Ishikawa (cell line): ENCODE data around the gene CAPN5.

Source experiments
- CEBPB ChIP-seq: IDR thresholded peaks from 2 replicates; pipeline ENCODE4 v1.6.1; 2012
- CREB1 ChIP-seq: IDR thresholded peaks from 2 replicates; pipeline ENCODE4 v1.6.1; 2012; ENCODE audit warnings: low read depth
- EGR1 ChIP-seq: IDR thresholded peaks from 2 replicates; pipeline ENCODE4 v1.6.1; 2012
- EP300 ChIP-seq: IDR thresholded peaks from 2 replicates; pipeline ENCODE4 v1.6.1; 2012; ENCODE audit warnings: borderline replicate concordance
- FOXM1 ChIP-seq: IDR thresholded peaks from 2 replicates; pipeline ENCODE4 v1.6.1; 2012; ENCODE audit warnings: low read depth, borderline replicate concordance
- NFIC ChIP-seq: IDR thresholded peaks from 2 replicates; pipeline ENCODE4 v1.6.1; 2012
- RAD21 ChIP-seq: IDR thresholded peaks from 2 replicates; pipeline ENCODE4 v1.6.1; 2012; ENCODE audit warnings: low read depth
- REST ChIP-seq: IDR thresholded peaks from 2 replicates; pipeline ENCODE4 v1.6.1; 2012; ENCODE audit warnings: low read depth, mild to moderate bottlenecking
- TAF1 ChIP-seq: IDR thresholded peaks from 2 replicates; pipeline ENCODE4 v1.6.1; 2012; ENCODE audit warnings: low read depth, mild to moderate bottlenecking
- TCF12 ChIP-seq: IDR thresholded peaks from 2 replicates; pipeline ENCODE4 v1.6.1; 2012; ENCODE audit warnings: low read depth
- TEAD4 ChIP-seq: IDR thresholded peaks from 2 replicates; pipeline ENCODE4 v1.6.1; 2012
- YY1 ChIP-seq: IDR thresholded peaks from 2 replicates; pipeline ENCODE4 v1.6.1; 2012; ENCODE audit warnings: low read depth
- ZBTB7A ChIP-seq: IDR thresholded peaks from 2 replicates; pipeline ENCODE4 v1.6.1; 2012; ENCODE audit warnings: low read depth
- TF ChIP-seq, protein P1 (sequence below): IDR thresholded peaks from 2 replicates; pipeline ENCODE4 v1.6.1; 2012
- TF ChIP-seq, protein P2 (sequence below): IDR thresholded peaks from 2 replicates; pipeline ENCODE4 v1.6.1; 2012

Gene CAPN5

GRCh38 chr11:77071671-77072605 lies 5.2 kb downstream of the CAPN5 start:
- TF ChIP-seq REST (no peak), EGR1 (no peak), NFIC (no peak), YY1 (no peak), EP300 (no peak), TEAD4 (no peak), ZBTB7A (no peak)
- TF ChIP-seq, protein P1, sequence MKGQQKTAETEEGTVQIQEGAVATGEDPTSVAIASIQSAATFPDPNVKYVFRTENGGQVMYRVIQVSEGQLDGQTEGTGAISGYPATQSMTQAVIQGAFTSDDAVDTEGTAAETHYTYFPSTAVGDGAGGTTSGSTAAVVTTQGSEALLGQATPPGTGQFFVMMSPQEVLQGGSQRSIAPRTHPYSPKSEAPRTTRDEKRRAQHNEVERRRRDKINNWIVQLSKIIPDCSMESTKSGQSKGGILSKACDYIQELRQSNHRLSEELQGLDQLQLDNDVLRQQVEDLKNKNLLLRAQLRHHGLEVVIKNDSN, result no peak

DNA sequence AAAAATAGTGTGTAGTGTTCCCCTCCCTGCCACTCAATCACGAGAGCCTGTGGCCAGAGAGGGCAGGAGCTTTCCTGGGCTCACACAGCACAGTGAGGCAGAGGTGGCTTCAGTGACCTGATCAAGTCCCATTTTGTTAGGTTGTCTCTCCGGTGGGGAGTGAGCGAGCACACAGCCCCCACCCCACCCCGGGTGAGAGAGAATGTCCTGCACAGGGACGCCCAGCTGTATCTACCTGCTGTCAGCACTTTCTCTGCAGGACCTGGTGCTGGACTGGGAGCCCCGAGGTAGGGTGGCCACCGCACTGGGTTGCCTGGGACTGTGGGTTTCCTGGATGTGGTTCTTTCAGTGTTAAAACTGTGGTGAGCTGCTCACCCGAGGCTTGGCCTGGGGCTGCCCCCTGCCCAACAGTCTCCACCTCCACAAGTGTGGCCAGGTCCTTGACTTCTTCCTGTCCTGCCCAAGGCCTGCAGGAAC lies 6.1 kb downstream of the CAPN5 start:
- TF ChIP-seq EP300, result no peak
- no peak for TF ChIP-seq TAF1
- TF ChIP-seq ZBTB7A, result no peak
- no peak for TF ChIP-seq CEBPB
- no peak for TF ChIP-seq FOXM1

DNA sequence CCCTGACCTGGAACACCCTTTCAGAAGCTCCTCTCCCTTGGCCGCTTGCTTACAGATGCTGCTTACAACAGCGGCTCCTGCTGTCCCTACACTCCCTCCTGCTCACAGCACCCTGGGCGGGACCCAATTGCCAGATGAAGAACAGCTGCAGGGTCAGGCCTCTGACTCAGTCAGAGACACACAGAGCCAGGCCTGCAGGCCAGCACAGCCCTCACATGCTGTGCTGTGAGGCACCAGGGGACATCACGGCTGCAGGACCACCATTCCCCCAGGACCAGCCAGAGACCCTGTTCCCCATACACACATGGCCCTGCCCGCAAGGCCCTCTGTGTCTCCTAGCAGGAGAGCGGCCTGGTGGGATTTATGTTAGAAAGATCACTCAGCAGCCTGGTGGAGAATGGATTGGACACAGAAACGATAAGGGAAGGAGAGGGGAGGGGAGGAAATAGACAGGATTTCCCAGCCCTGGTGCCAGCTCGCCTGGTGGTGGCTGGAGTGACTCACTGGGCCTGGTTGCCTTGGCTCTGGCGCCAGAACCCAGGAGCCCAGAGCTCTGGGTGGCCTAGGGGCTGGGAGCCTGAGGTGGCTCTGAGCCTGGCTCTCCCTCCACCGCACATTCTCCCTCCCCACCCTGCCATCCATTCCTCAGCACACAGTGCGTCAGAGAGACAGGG lies 6.7 kb downstream of the CAPN5 start:
- TF ChIP-seq NFIC, result no peak

GRCh38 chr11:77074205-77074604 lies 7.4 kb downstream of the CAPN5 start:
- TF ChIP-seq EGR1, result no peak
- TF ChIP-seq YY1, result no peak
- TF ChIP-seq RAD21, result no peak
- no peak for TF ChIP-seq CREB1
- no peak for TF ChIP-seq CEBPB
- TF ChIP-seq, protein P1, result no peak

DNA sequence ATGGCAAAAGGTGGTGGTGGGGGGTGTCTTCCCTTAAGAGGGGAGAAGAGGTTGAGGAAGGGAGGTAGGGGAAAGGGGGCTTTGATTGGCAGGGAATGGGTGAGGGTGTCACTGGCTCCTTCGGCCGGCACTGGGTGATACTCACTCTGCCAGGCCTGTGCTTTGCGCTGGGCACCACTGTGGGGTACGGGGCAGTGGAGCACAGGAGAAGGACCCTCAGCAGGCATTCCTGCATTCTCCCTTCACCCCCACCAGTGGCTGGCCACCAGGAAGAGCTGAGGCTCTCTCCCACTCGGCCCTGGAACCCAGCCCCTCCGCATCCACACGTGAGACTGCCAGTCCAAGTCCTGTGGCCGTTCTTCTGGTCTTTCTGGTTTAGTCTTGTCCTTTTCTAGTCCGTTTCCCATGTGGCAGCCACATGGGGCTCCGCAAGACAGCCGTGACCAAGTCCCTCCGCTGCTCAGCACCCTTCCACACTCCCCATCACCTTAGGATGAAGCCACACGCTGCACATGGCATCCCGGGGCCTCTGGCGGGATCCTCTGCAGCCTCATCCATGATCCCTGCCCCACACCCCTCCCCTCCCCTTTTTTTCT lies 8.0 kb downstream of the CAPN5 start:
- TF ChIP-seq EGR1 (no peak), ZBTB7A (no peak), CREB1 (no peak), CEBPB (no peak), RAD21 (no peak), FOXM1 (no peak), REST (no peak), YY1 (no peak), NFIC (no peak), TAF1 (no peak), EP300 (no peak), TCF12 (no peak), TEAD4 (no peak)
- TF ChIP-seq, protein P1, result no peak
- TF ChIP-seq, protein P2, sequence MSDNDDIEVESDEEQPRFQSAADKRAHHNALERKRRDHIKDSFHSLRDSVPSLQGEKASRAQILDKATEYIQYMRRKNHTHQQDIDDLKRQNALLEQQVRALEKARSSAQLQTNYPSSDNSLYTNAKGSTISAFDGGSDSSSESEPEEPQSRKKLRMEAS, result no peak

GRCh38 chr11:77075425-77075905 lies 8.7 kb downstream of the CAPN5 start:
- TF ChIP-seq TEAD4, result no peak
- no peak for TF ChIP-seq TCF12
- no peak for TF ChIP-seq FOXM1
- TF ChIP-seq, protein P2, result no peak
- no peak for TF ChIP-seq NFIC
- no peak for TF ChIP-seq EP300
- TF ChIP-seq YY1, result no peak
- no peak for TF ChIP-seq TAF1
- no peak for TF ChIP-seq REST
- no peak for TF ChIP-seq CEBPB
- no peak for TF ChIP-seq CREB1
- TF ChIP-seq EGR1, result no peak
- no peak for TF ChIP-seq ZBTB7A
- TF ChIP-seq, protein P1, result no peak
- no peak for TF ChIP-seq RAD21
